IMR-90 (cell line): Measurements from ENCODE around the gene CD33.

ENCODE experiments used
- BHLHE40 ChIP-seq: fragments of 150-350 bp; IDR thresholded peaks from 2 replicates; pipeline ENCODE4 v1.6.1; 2016; ENCODE audit warnings: mild to moderate bottlenecking, low read depth, low read length
- CHD1 ChIP-seq: IDR thresholded peaks from 2 replicates; pipeline ENCODE4 v1.6.1; 2012; ENCODE audit warnings: low read depth, low read length, improper control_type of control experiment
- CTCF ChIP-seq: conservative IDR thresholded peaks from 2 replicates; pipeline ENCODE4 v1.5.1; 2012; ENCODE audit warnings: mild to moderate bottlenecking, low read depth, low read length, improper control_type of control experiment
- MXI1 ChIP-seq: IDR thresholded peaks from 2 replicates; pipeline ENCODE4 v1.6.1; 2012; ENCODE audit warnings: low read depth, mild to moderate bottlenecking, low read length, moderate library complexity, borderline replicate concordance
- POLR2A ChIP-seq: IDR thresholded peaks from 2 replicates; pipeline ENCODE4 v1.6.1; 2012; ENCODE audit warnings: mild to moderate bottlenecking, low read depth, low read length
- USF2 ChIP-seq: fragments of 150-350 bp; IDR thresholded peaks from 2 replicates; pipeline ENCODE4 v1.6.1; 2017; ENCODE audit warnings: mild to moderate bottlenecking, antibody characterized with exemption, low read length, low read depth

- TF ChIP-seq BHLHE40 (no peak), USF2 (no peak), CTCF (no peak), POLR2A (no peak), MXI1 (no peak), CHD1 (no peak)
Observed at GRCh38 chr19:51201712-51202111, 23.2 kb upstream of the CD33 start.
